H9 (cell line): ENCODE results near the gene SPOCK3. TPM values are rescaled to one million over a fixed set of nuclear protein-coding genes. Genes with fewer than 3 reads are reported as not detected.

Experiments used
- DNase-seq: peaks from one replicate; pipeline ENCODE4 v3.0.0-alpha.2; 2017
- H2AFZ ChIP-seq: one replicate; pipeline ENCODE4 v1.6.1; 2013; ENCODE audit warnings: mild to moderate bottlenecking, low read length, control low read depth, moderate library complexity
- H2AK5ac ChIP-seq: 2 replicates; pipeline ENCODE4 v1.6.1; 2013; ENCODE audit warnings: low read length, control low read depth, mixed read lengths; ENCODE audit not compliant: insufficient read length
- H2BK120ac ChIP-seq: one replicate; pipeline ENCODE4 v1.6.1; 2013; ENCODE audit warnings: low read depth, mild to moderate bottlenecking, low read length, control low read depth, inconsistent platforms; ENCODE audit not compliant: poor library complexity, severe bottlenecking
- H2BK12ac ChIP-seq: 2 replicates; pipeline ENCODE4 v1.6.1; 2013; ENCODE audit warnings: low read length, control low read depth, mixed read lengths, low read depth; ENCODE audit not compliant: insufficient read length
- H2BK15ac ChIP-seq: 2 replicates; pipeline ENCODE4 v1.6.1; 2013; ENCODE audit warnings: low read depth, low read length, control low read depth
- H2BK20ac ChIP-seq: one replicate; pipeline ENCODE4 v1.6.1; 2013; ENCODE audit warnings: low read depth, mild to moderate bottlenecking, low read length, control low read depth, inconsistent platforms; ENCODE audit not compliant: poor library complexity, severe bottlenecking
- H2BK5ac ChIP-seq: 2 replicates; pipeline ENCODE4 v1.6.1; 2013; ENCODE audit warnings: low read length, control low read depth, mixed read lengths; ENCODE audit not compliant: insufficient read length
- H3K14ac ChIP-seq: 2 replicates; pipeline ENCODE4 v1.6.1; 2013; ENCODE audit warnings: low read length, control low read depth; ENCODE audit not compliant: insufficient read depth
- H3K18ac ChIP-seq: 2 replicates; pipeline ENCODE4 v1.6.1; 2013; ENCODE audit warnings: low read depth, mild to moderate bottlenecking, mixed read lengths, low read length, control low read depth; ENCODE audit not compliant: insufficient read length
- H3K23ac ChIP-seq: 2 replicates; pipeline ENCODE4 v1.6.1; 2013; ENCODE audit warnings: low read length, control low read depth, mixed read lengths, low read depth; ENCODE audit not compliant: insufficient read length
- H3K23me2 ChIP-seq: 2 replicates; pipeline ENCODE4 v1.6.1; 2013; ENCODE audit warnings: low read depth, mild to moderate bottlenecking, mixed read lengths, low read length, control low read depth; ENCODE audit not compliant: insufficient read length, poor library complexity, severe bottlenecking
- H3K27ac ChIP-seq: 2 replicates; pipeline ENCODE4 v1.5.1; 2013; ENCODE audit warnings: low read length, control low read depth, mixed read lengths, low read depth; ENCODE audit not compliant: insufficient read length
- H3K27me3 ChIP-seq: 2 replicates; pipeline ENCODE4 v1.6.1; 2013; ENCODE audit warnings: low read length, control low read depth, inconsistent platforms; ENCODE audit not compliant: insufficient read depth
- H3K4ac ChIP-seq: 2 replicates; pipeline ENCODE4 v1.6.1; 2013; ENCODE audit warnings: low read depth, mild to moderate bottlenecking, control low read depth, inconsistent platforms, low read length, moderate library complexity
- H3K4me1 ChIP-seq: 2 replicates; pipeline ENCODE4 v1.6.1; 2013; ENCODE audit warnings: low read length, control low read depth, inconsistent platforms; ENCODE audit not compliant: insufficient read depth
- H3K4me2 ChIP-seq: 2 replicates; pipeline ENCODE4 v1.6.1; 2013; ENCODE audit warnings: low read length, control low read depth, mixed read lengths; ENCODE audit not compliant: insufficient read length, insufficient read depth
- H3K56ac ChIP-seq: 2 replicates; pipeline ENCODE4 v1.6.1; 2013; ENCODE audit warnings: low read depth, mild to moderate bottlenecking, mixed read lengths, low read length, control low read depth; ENCODE audit not compliant: insufficient read length
- H3K79me1 ChIP-seq: 2 replicates; pipeline ENCODE4 v1.6.1; 2013; ENCODE audit warnings: low read depth, mild to moderate bottlenecking, moderate library complexity, low read length, control low read depth, inconsistent platforms; ENCODE audit not compliant: insufficient read depth, poor library complexity, severe bottlenecking
- H3K79me2 ChIP-seq: 2 replicates; pipeline ENCODE4 v1.6.1; 2013; ENCODE audit warnings: low read length, control low read depth, inconsistent platforms; ENCODE audit not compliant: insufficient read depth
- H3K9ac ChIP-seq: 2 replicates; pipeline ENCODE4 v1.6.1; 2013; ENCODE audit warnings: low read length, control low read depth, mixed read lengths; ENCODE audit not compliant: insufficient read length; ENCODE audit errors: extremely low read depth
- H3K9me3 ChIP-seq: one replicate; pipeline ENCODE4 v1.6.1; 2013; ENCODE audit warnings: low read depth, low read length, inconsistent platforms; ENCODE audit not compliant: control insufficient read depth
- H3T11ph ChIP-seq: one replicate; pipeline ENCODE4 v1.6.1; 2013; ENCODE audit warnings: mild to moderate bottlenecking, low read length, control low read depth, inconsistent platforms
- H4K20me1 ChIP-seq: one replicate; pipeline ENCODE4 v1.6.1; 2013; ENCODE audit not compliant: control insufficient read depth, insufficient read length, insufficient read depth
- H4K5ac ChIP-seq: 2 replicates; pipeline ENCODE4 v1.6.1; 2013; ENCODE audit warnings: low read depth, mild to moderate bottlenecking, mixed read lengths, low read length, control low read depth; ENCODE audit not compliant: insufficient read length
- H4K8ac ChIP-seq: replicated peaks from 2 replicates; pipeline ENCODE4 v1.6.1; 2013; ENCODE audit warnings: low read length, control low read depth, mixed read lengths, low read depth; ENCODE audit not compliant: insufficient read length
- H4K91ac ChIP-seq: 2 replicates; pipeline ENCODE4 v1.6.1; 2013; ENCODE audit warnings: low read depth, mild to moderate bottlenecking, moderate library complexity, mixed read lengths, low read length, control low read depth; ENCODE audit not compliant: insufficient read length
- H3K27ac Mint-ChIP-seq, 3 experiments: 2 replicates in 2 of 3; 3 replicates in 1 of 3; pipeline ENCODE4 v1.8.0; 2020 to 2021; ENCODE audit warnings: mixed read lengths in 3 of 3, mild to moderate bottlenecking in 1 of 3, moderate library complexity in 1 of 3
- H3K27me3 Mint-ChIP-seq: 2 replicates; pipeline ENCODE4 v1.8.0; 2021; ENCODE audit warnings: low read depth, mild to moderate bottlenecking, moderate library complexity, mixed read lengths
- H3K36me3 Mint-ChIP-seq, 3 experiments: 2 replicates in 2 of 3; 3 replicates in 1 of 3; pipeline ENCODE4 v1.8.0; 2020 to 2021; ENCODE audit warnings: low read depth in 3 of 3, mixed read lengths in 3 of 3; ENCODE audit not compliant: insufficient read depth in 1 of 3
- H3K4me1 Mint-ChIP-seq, 2 experiments: 2 replicates each; pipeline ENCODE4 v1.8.0; 2020; ENCODE audit warnings: mixed read lengths in 2 of 2
- H3K4me3 Mint-ChIP-seq, 2 experiments: 2 replicates in 1 of 2; 3 replicates in 1 of 2; pipeline ENCODE4 v1.8.0; 2020 to 2021; ENCODE audit warnings: mild to moderate bottlenecking in 2 of 2, mixed read lengths in 2 of 2, moderate library complexity in 1 of 2
- H3K9me3 Mint-ChIP-seq, 2 experiments: 2 replicates in 1 of 2; 3 replicates in 1 of 2; pipeline ENCODE4 v1.8.0; 2020; ENCODE audit warnings: mild to moderate bottlenecking in 2 of 2, mixed read lengths in 2 of 2, moderate library complexity in 1 of 2
- CTCF ChIP-seq: fragments of 200-600 bp; sonication (generic); conservative IDR thresholded peaks from 3 replicates; pipeline ENCODE4 v1.8.0; 2021; ENCODE audit warnings: antibody characterized with exemption, mild to moderate bottlenecking
- WGBS: extraction: QIAGEN DNeasy Blood & Tissue Kit; methylation state at CpG from one replicate; pipeline ENCODE4 v1.1.7; 2013; ENCODE audit warnings: missing lambda C conversion rate, low lambda C conversion rate, mixed read lengths; ENCODE audit not compliant: insufficient read length; ENCODE audit errors: extremely low coverage; 5-methylcytosine and 5-hydroxymethylcytosine counted together
- total RNA-seq: library from RNA; stranded (reverse); gene quantifications from 2 replicates; pipeline ENCODE4 v1.2.1, GENCODE V29; 2021

Gene SPOCK3
- total RNA-seq, 1 experiment from 2014 or later, result 0.28 TPM

GRCh38 chr4:166956484-166956883, 277.8 kb downstream of the SPOCK3 start:
- H3K9me3 ChIP-seq, result no peaks in the 10 kb centered on the region
- H3K56ac ChIP-seq, result no peak overlapping the region
- H3K4me2 ChIP-seq, result no peak overlapping the region
- H3K18ac ChIP-seq, result no peak overlapping the region
- no peak overlapping the region for H2AFZ ChIP-seq
- no peak overlapping the region for H3T11ph ChIP-seq
- no peak overlapping the region for H2BK15ac ChIP-seq
- Mint-ChIP-seq H3K27ac (no peak overlapping the region; a peak in 1 of 7 replicates), H3K27me3 (no peaks in the 10 kb centered on the region), H3K4me3 (no peak overlapping the region), H3K36me3 (peaks cover 0 to 7% (median 0%) of the 10 kb centered on the region in 3 experiments; a peak in 2 of 7 replicates), H3K9me3 (peaks cover 5 to 11% of the 10 kb centered on the region in 2 experiments; a peak in 4 of 5 replicates), H3K4me1 (no peaks in the 10 kb centered on the region)
- H3K14ac ChIP-seq, result no peak overlapping the region
- no peak overlapping the region for H3K27ac ChIP-seq
- no peak overlapping the region for H2BK12ac ChIP-seq
- no peaks in the 10 kb centered on the region for H3K27me3 ChIP-seq
- DNase-seq, result no peak
- no peak overlapping the region for H4K8ac ChIP-seq
- no peak overlapping the region for H2BK20ac ChIP-seq
- no peak overlapping the region for H4K5ac ChIP-seq
- H4K91ac ChIP-seq, result no peak overlapping the region
- no peaks in the 10 kb centered on the region for H3K79me1 ChIP-seq
- H3K23me2 ChIP-seq, result no peaks in the 10 kb centered on the region
- no peak overlapping the region for H3K4ac ChIP-seq
- no peak overlapping the region for H3K9ac ChIP-seq
- H2AK5ac ChIP-seq, result no peak overlapping the region
- no CpG with 5 or more reads among the region's 2 CpGs for WGBS
- no peak overlapping the region for H2BK120ac ChIP-seq
- TF ChIP-seq CTCF, result no peak
- H3K4me1 ChIP-seq, result no peaks in the 10 kb centered on the region
- no peaks in the 10 kb centered on the region for H3K79me2 ChIP-seq
- no peaks in the 10 kb centered on the region for H4K20me1 ChIP-seq
- H3K23ac ChIP-seq, result no peak overlapping the region
- no peak overlapping the region for H2BK5ac ChIP-seq
